ENCODE data around the gene C17orf113.

GRCh38 chr17:42072323-42073187, 22.2 kb upstream of the C17orf113 start:
- TF ChIP-seq EZH2 (IDR thresholded peaks at IDR 0.05) (no peak), POLR2AphosphoS5 (IDR thresholded peaks at IDR 0.05; ENCODE audit: borderline replicate concordance, low read depth, low read length) (no peak), FOXP2 (optimal IDR thresholded peaks at IDR 0.05; ENCODE audit: control extremely low read depth, extremely low read length, insufficient read depth) (no peak)
